Muscle layer of colon (tissue), 2 donors: ENCODE results near the gene COPS2.
"Not testable (repeated sequence)": the region's sequence is repeated elsewhere in the genome, so short reads cannot be mapped to it uniquely, and the experiment has no call there.

ENCODE experiments used
- H3K27ac ChIP-seq: one replicate; pipeline ENCODE4 v1.7.0; 2013; ENCODE audit warnings: low read depth, mild to moderate bottlenecking, low read length, moderate library complexity
- H3K27me3 ChIP-seq, 2 donors: one replicate each; pipeline ENCODE4 v1.7.0; 2013; ENCODE audit warnings: low read length in 2 of 2, mild to moderate bottlenecking in 2 of 2; ENCODE audit not compliant: insufficient read depth in 2 of 2, control insufficient read depth in 1 of 2
- H3K36me3 ChIP-seq: one replicate; pipeline ENCODE4 v1.7.0; 2013; ENCODE audit warnings: mild to moderate bottlenecking, low read length; ENCODE audit not compliant: insufficient read depth
- H3K4me1 ChIP-seq: one replicate; pipeline ENCODE4 v1.7.0; 2013; ENCODE audit warnings: mild to moderate bottlenecking, low read length; ENCODE audit not compliant: insufficient read depth
- H3K4me3 ChIP-seq, 2 donors: one replicate each; pipeline ENCODE4 v1.7.0; 2013; ENCODE audit warnings: low read length in 2 of 2, low read depth in 1 of 2, mild to moderate bottlenecking in 1 of 2, moderate library complexity in 1 of 2
- H3K9ac ChIP-seq: one replicate; pipeline ENCODE4 v1.7.0; 2013; ENCODE audit warnings: low read length
- H3K9me3 ChIP-seq: one replicate; pipeline ENCODE4 v1.7.0; 2013; ENCODE audit warnings: mild to moderate bottlenecking, low read length
- donor health status: abdominal sarcoma.
- donor health status: Adenocarcinoma of cecum.

Gene COPS2

DNA sequence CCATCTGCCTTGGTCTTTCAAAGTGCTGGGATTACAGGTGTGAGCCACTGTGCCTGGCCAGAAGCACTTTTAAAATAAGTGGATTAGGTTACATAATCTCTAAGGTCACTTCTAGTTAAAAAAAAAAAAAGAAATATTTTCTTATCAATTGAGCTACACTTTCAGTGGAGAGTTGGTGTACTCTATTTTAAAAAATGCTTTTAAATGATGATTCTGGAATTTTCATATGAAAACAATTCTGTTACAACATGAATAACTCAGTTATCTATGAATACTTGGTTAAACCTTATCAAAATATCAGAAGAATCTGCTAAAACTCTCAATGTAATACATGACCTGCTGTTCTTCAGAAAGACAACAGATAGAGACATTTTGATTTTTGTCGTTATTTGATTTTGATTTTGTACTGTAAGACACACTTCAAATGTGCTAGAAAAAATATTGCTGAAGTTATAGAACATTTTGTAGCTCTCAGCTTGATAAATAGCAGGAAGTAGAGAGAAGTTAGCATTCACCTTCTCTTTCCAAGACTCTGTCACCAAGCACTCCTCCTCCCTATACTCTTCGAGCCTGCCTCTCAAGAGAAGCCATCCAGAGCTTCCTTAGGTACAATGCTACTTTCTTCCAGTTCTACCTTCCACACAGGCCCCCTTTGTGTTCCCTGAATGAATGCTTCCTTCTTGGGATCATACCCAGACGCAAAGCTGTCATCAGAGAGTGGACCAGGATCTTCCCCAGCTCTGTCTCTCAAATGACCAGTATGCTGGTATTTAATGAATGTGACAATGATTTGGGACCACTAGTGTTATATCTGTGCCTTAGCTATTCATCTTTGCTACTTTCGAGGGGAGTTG, 61.9 kb downstream of the COPS2 start:
- Histone ChIP-seq H3K27ac (no peak overlapping the region), H3K9ac (no peak overlapping the region), H3K4me1 (no peaks in the 10 kb centered on the region), H3K27me3 (no peaks in the 10 kb centered on the region), H3K9me3 (no peaks in the 10 kb centered on the region), H3K36me3 (no peaks in the 10 kb centered on the region), H3K4me3 (no peak overlapping the region)

GRCh38 chr15:49088996-49089395, 66.4 kb downstream of the COPS2 start:
- Histone ChIP-seq H3K36me3 (no peaks in the 10 kb centered on the region), H3K9me3 (no peaks in the 10 kb centered on the region), H3K4me3 (no peak overlapping the region), H3K9ac (no peak overlapping the region), H3K4me1 (no peaks in the 10 kb centered on the region), H3K27ac (no peak overlapping the region), H3K27me3 (no peaks in the 10 kb centered on the region)

GRCh38 chr15:49085696-49086459, 69.5 kb downstream of the COPS2 start:
- H3K27ac ChIP-seq, result no peak overlapping the region
- no peak overlapping the region for H3K9ac ChIP-seq
- H3K4me3 ChIP-seq, result no peak overlapping the region
- no peaks in the 10 kb centered on the region for H3K27me3 ChIP-seq
- no peaks in the 10 kb centered on the region for H3K4me1 ChIP-seq
- H3K36me3 ChIP-seq, result no peaks in the 10 kb centered on the region
- no peaks in the 10 kb centered on the region for H3K9me3 ChIP-seq

- H3K27me3 ChIP-seq, result no peaks in the 10 kb centered on the region
- H3K9me3 ChIP-seq, result no peaks in the 10 kb centered on the region
- no peaks in the 10 kb centered on the region for H3K36me3 ChIP-seq
- H3K9ac ChIP-seq, result no peak overlapping the region
- H3K4me3 ChIP-seq, result no peak overlapping the region
- H3K4me1 ChIP-seq, result no peaks in the 10 kb centered on the region
- H3K27ac ChIP-seq, result no peak overlapping the region
Measured at GRCh38 chr15:49084285-49084570, 71.2 kb downstream of the COPS2 start.

DNA sequence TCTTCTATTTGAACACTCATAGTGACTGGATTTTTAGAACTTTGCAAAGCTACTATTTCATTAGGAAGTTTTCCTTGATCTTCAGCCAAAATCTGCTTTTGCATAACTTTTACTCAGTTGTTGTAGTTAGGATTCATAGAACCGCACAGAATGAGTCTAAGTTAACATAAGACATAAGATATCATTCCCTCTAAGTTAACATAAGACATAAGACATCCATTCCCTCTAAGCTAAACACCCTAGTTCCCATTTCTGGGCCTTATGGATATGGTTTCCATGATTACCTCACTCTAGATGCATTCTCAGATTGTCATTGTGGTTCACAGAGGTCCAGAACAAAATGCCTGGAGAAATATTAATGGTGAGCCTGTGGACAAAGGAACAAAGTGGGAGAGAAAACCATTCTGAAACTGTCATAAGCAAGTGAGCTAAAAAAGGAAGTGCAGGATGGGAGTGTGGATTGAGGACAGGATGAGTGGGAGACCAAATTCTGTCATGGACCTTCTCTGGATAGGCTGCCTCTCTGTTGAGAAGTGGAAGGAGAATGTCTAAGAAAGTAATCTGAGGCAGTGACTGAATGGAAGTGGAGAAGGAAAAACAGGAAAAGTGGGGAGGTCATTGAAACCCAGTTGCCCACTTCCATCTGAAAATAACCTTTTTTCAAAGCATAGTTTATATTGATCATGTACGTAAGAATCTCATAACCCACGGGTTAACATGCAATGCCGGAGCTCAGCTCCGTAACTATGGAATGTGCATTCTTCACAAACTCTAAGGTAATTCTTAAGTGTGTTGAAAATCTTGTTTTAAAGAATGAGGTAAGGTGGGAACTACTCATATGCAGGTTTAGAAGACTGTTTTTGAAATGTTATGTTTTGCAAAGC, 71.8 kb downstream of the COPS2 start:
- no peaks in the 10 kb centered on the region for H3K9me3 ChIP-seq
- no peak overlapping the region for H3K9ac ChIP-seq
- H3K27me3 ChIP-seq, result no peaks in the 10 kb centered on the region
- no peaks in the 10 kb centered on the region for H3K36me3 ChIP-seq
- H3K4me1 ChIP-seq, result no peaks in the 10 kb centered on the region
- no peak overlapping the region for H3K4me3 ChIP-seq
- no peak overlapping the region for H3K27ac ChIP-seq

GRCh38 chr15:49082960-49083359, 72.4 kb downstream of the COPS2 start:
- H3K4me3 ChIP-seq, result no peak overlapping the region
- no peak overlapping the region for H3K27ac ChIP-seq
- no peak overlapping the region for H3K9ac ChIP-seq
- H3K36me3 ChIP-seq, result no peaks in the 10 kb centered on the region
- H3K4me1 ChIP-seq, result no peaks in the 10 kb centered on the region
- H3K9me3 ChIP-seq, result no peaks in the 10 kb centered on the region
- H3K27me3 ChIP-seq, result no peaks in the 10 kb centered on the region

GRCh38 chr15:49079340-49080039, 75.9 kb downstream of the COPS2 start:
- Histone ChIP-seq H3K27me3 (no peaks in the 10 kb centered on the region), H3K4me1 (no peaks in the 10 kb centered on the region), H3K9me3 (no peaks in the 10 kb centered on the region), H3K4me3 (no peak overlapping the region), H3K9ac (no peak overlapping the region), H3K36me3 (no peaks in the 10 kb centered on the region), H3K27ac (no peak overlapping the region)

DNA sequence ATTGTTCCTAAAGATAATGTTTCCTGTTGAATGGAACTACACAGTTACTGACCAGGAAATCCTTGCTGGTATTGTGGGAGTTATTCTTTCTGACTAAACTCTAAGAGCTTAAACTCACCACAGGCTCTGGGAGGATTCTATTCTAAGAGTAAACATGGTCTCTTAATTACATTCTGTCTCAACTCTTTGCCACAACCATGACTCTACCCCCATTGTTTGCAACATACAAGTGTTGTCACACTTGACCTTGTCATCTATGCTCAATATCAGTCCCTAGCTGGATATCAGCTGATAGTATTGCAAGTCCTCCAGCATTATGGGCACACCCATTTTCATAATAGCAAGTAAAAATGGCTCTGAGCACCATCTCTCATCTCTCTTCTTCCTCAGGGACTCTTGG, 79.5 kb downstream of the COPS2 start:
- Histone ChIP-seq H3K4me1 (no peaks in the 10 kb centered on the region), H3K27ac (no peak overlapping the region), H3K4me3 (no peak overlapping the region), H3K36me3 (no peaks in the 10 kb centered on the region), H3K9me3 (no peaks in the 10 kb centered on the region), H3K27me3 (no peaks in the 10 kb centered on the region), H3K9ac (no peak overlapping the region)

- not testable (repeated sequence) for H3K4me3 ChIP-seq, H3K4me1 ChIP-seq, H3K36me3 ChIP-seq, H3K9ac ChIP-seq, H3K27ac ChIP-seq, H3K27me3 ChIP-seq, H3K9me3 ChIP-seq
Measured at GRCh38 chr15:49074589-49075287, 80.7 kb downstream of the COPS2 start.
